ENCODE measurements around the gene ACTR3C. TPM values are rescaled to one million over a fixed set of nuclear protein-coding genes. Genes with fewer than 3 reads are reported as not detected.
"Not testable (repeated sequence)": the region's sequence is repeated elsewhere in the genome, so short reads cannot be mapped to it uniquely, and the experiment has no call there.

The ACTR3C gene
- total RNA-seq, 1 donor from 2014 or later = 0.49 TPM

GRCh38 chr7:150276132-150276695 lies 47.1 kb downstream of the ACTR3C start:
- not testable (repeated sequence) for H3K4me1 Mint-ChIP-seq; H3K4me3 Mint-ChIP-seq; H3K9me3 Mint-ChIP-seq; H3K36me3 Mint-ChIP-seq (ENCODE audit: low read depth); H3K27ac Mint-ChIP-seq (ENCODE audit: unreplicated experiment)
- peak; percentile 35 for DNase-seq (ENCODE audit: low read depth, low spot score)
- H3K27me3 Mint-ChIP-seq (ENCODE audit: low read depth) = peaks cover 12% of the 10 kb centered on the region
- TF ChIP-seq CTCF (conservative IDR thresholded peaks at IDR 0.05) = peak; percentile 84

DNA sequence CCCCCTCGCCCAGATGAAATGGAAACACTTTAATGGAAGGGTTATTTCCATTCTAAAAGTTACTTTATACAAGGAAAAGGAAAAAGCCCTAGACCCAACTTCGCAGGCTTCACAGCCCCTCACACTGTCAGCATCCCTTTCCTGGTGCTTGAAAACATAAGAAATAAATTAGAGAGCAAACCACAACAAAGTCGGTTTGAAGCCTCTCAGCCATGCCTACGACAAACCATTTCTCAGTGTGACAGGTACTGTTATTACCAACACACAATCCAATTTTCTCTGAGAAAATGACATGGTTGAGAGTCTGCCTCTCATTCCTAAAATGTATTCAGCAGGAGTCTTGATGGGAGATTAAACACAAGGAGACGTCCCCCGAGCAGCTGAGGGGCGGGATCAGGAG lies 51.4 kb downstream of the ACTR3C start:
- H3K4me1 Mint-ChIP-seq; H3K4me3 Mint-ChIP-seq; H3K36me3 Mint-ChIP-seq (ENCODE audit: low read depth); DNase-seq (ENCODE audit: low read depth, low spot score); H3K9me3 Mint-ChIP-seq; H3K27me3 Mint-ChIP-seq (ENCODE audit: low read depth); H3K27ac Mint-ChIP-seq (ENCODE audit: unreplicated experiment): not testable (repeated sequence)

- H3K36me3 Mint-ChIP-seq (ENCODE audit: low read depth); H3K9me3 Mint-ChIP-seq; H3K27me3 Mint-ChIP-seq (ENCODE audit: low read depth); DNase-seq (ENCODE audit: low read depth, low spot score); H3K27ac Mint-ChIP-seq (ENCODE audit: unreplicated experiment); H3K4me3 Mint-ChIP-seq; H3K4me1 Mint-ChIP-seq: not testable (repeated sequence)
Observed at GRCh38 chr7:150270101-150270824, 53.1 kb downstream of the ACTR3C start.

GRCh38 chr7:150268798-150269197 lies 54.5 kb downstream of the ACTR3C start:
- H3K4me1 Mint-ChIP-seq; DNase-seq (ENCODE audit: low read depth, low spot score); H3K36me3 Mint-ChIP-seq (ENCODE audit: low read depth); H3K27ac Mint-ChIP-seq (ENCODE audit: unreplicated experiment); H3K27me3 Mint-ChIP-seq (ENCODE audit: low read depth); H3K4me3 Mint-ChIP-seq; H3K9me3 Mint-ChIP-seq: not testable (repeated sequence)

- H3K27me3 Mint-ChIP-seq (ENCODE audit: low read depth); H3K4me3 Mint-ChIP-seq; DNase-seq (ENCODE audit: low read depth, low spot score); H3K9me3 Mint-ChIP-seq; H3K4me1 Mint-ChIP-seq; H3K27ac Mint-ChIP-seq (ENCODE audit: unreplicated experiment); H3K36me3 Mint-ChIP-seq (ENCODE audit: low read depth): not testable (repeated sequence)
Observed at GRCh38 chr7:150268287-150268686, 55.1 kb downstream of the ACTR3C start.

DNA sequence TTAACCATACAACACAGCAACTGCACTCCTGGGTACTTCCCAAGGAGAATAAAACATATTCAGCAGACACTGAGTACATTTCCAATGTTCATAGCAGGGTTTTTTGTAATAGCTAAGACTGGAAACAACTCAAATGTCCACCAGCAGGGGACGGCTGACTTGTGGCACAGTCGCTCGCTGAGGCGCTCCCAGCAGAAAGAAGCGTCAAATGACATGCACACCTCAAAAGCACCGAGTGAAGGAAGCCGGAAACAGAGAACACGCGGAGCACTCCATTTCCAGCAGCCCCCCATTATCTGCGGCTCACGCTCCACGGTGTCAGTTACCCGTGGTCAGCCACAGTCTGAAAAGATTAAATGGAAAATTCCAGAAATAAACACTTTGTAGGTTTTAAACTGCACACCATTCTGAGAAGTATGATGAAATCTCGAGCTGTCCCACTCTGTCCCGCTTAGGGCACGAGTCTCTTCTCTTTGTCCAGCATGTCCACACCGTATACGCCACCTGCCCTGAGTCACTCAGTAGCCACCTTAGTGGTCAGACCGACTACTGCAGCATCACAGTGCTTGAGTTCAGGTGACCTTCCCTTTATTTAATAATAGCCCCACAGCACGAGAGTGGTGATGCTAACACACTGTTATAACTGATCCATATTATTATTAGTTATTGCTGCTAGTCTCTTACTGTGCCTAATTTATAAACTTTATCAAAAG lies 56.2 kb downstream of the ACTR3C start:
- H3K36me3 Mint-ChIP-seq (ENCODE audit: low read depth); H3K27me3 Mint-ChIP-seq (ENCODE audit: low read depth); DNase-seq (ENCODE audit: low read depth, low spot score); H3K4me3 Mint-ChIP-seq; H3K4me1 Mint-ChIP-seq; H3K9me3 Mint-ChIP-seq; H3K27ac Mint-ChIP-seq (ENCODE audit: unreplicated experiment): not testable (repeated sequence)

- DNase-seq (ENCODE audit: low read depth, low spot score); H3K27me3 Mint-ChIP-seq (ENCODE audit: low read depth); H3K36me3 Mint-ChIP-seq (ENCODE audit: low read depth); H3K4me1 Mint-ChIP-seq; H3K27ac Mint-ChIP-seq (ENCODE audit: unreplicated experiment); H3K9me3 Mint-ChIP-seq; H3K4me3 Mint-ChIP-seq: not testable (repeated sequence)
Observed at GRCh38 chr7:150262656-150263055, 60.7 kb downstream of the ACTR3C start.

GRCh38 chr7:150247745-150248144 lies 75.6 kb downstream of the ACTR3C start:
- H3K4me1 Mint-ChIP-seq; H3K27me3 Mint-ChIP-seq (ENCODE audit: low read depth); H3K36me3 Mint-ChIP-seq (ENCODE audit: low read depth); H3K27ac Mint-ChIP-seq (ENCODE audit: unreplicated experiment); H3K9me3 Mint-ChIP-seq; DNase-seq (ENCODE audit: low read depth, low spot score); H3K4me3 Mint-ChIP-seq: not testable (repeated sequence)

- H3K9me3 Mint-ChIP-seq; DNase-seq (ENCODE audit: low read depth, low spot score); H3K27ac Mint-ChIP-seq (ENCODE audit: unreplicated experiment); H3K27me3 Mint-ChIP-seq (ENCODE audit: low read depth); H3K4me1 Mint-ChIP-seq; H3K36me3 Mint-ChIP-seq (ENCODE audit: low read depth); H3K4me3 Mint-ChIP-seq: not testable (repeated sequence)
Observed at GRCh38 chr7:150245208-150245607, 78.1 kb downstream of the ACTR3C start.

- H3K4me1 Mint-ChIP-seq; H3K4me3 Mint-ChIP-seq; H3K27ac Mint-ChIP-seq (ENCODE audit: unreplicated experiment); H3K27me3 Mint-ChIP-seq (ENCODE audit: low read depth); DNase-seq (ENCODE audit: low read depth, low spot score); H3K36me3 Mint-ChIP-seq (ENCODE audit: low read depth); H3K9me3 Mint-ChIP-seq: not testable (repeated sequence)
Observed at GRCh38 chr7:150242935-150243334, 80.4 kb downstream of the ACTR3C start.

- H3K36me3 Mint-ChIP-seq (ENCODE audit: low read depth); DNase-seq (ENCODE audit: low read depth, low spot score); H3K4me3 Mint-ChIP-seq: not testable (repeated sequence)
Observed at GRCh38 chr7:150225444-150225843, 97.9 kb downstream of the ACTR3C start.

DNA sequence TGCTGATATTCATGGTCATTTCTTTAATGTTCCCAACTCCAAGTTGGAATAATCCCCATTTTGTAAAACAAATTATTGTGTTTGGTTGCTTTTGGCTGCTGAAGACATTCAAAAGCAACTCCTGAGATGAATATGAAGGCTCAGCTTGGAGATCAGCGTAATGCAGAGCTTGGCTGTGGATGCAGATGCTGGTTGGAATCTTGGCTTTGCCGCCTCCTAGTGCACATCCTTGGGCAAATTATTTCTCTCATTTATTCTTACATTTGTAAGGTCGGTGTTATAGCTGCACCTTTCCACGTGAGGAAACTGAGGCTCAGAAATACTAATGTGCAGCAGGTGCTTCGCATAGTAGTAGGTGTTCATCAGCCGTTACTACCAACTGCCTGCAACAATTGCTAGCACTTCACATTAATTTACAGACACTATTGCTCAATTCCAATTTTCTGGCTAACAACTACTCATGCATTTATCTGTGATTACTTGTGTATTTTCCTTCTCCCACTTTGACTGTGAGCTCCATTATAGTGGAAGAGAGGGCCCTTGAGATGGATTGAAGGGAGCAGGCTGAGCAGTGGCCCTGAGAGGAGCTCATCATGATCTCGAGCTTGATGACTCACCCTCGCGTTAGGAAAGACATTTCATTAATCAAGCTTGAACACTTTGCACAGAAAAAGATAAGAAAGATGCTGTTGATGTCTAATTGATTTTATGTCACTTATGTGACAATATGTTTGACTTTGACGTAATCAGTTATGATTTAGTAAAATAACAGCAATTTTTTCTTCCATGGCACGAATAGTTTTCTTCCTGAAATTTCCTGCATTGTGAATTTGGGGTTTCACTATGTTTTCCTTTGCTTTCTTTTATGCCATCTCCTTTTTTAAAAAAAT lies 101.0 kb downstream of the ACTR3C start:
- not testable (repeated sequence) for H3K36me3 Mint-ChIP-seq (ENCODE audit: low read depth); H3K27ac Mint-ChIP-seq (ENCODE audit: unreplicated experiment); H3K9me3 Mint-ChIP-seq; DNase-seq (ENCODE audit: low read depth, low spot score); H3K4me1 Mint-ChIP-seq
- peak overlapping the region; percentile 52 for H3K4me3 Mint-ChIP-seq
- peaks cover 76% of the 10 kb centered on the region for H3K27me3 Mint-ChIP-seq (ENCODE audit: low read depth)

More at GRCh38 chr7:150225444-150225843, 97.9 kb downstream of the ACTR3C start:
- H3K4me1 Mint-ChIP-seq; H3K9me3 Mint-ChIP-seq; H3K27ac Mint-ChIP-seq (ENCODE audit: unreplicated experiment): not testable (repeated sequence)
- peaks cover 66% of the 10 kb centered on the region for H3K27me3 Mint-ChIP-seq (ENCODE audit: low read depth)
